ENCODE results near the gene MAP4K1. TPM values are rescaled to one million over a fixed set of nuclear protein-coding genes. Genes with fewer than 3 reads are reported as not detected.

Gene MAP4K1
- polyA plus RNA-seq, 3 donors from 2014 or later: 52.1 to 98.1 (median 67.0) TPM

DNA sequence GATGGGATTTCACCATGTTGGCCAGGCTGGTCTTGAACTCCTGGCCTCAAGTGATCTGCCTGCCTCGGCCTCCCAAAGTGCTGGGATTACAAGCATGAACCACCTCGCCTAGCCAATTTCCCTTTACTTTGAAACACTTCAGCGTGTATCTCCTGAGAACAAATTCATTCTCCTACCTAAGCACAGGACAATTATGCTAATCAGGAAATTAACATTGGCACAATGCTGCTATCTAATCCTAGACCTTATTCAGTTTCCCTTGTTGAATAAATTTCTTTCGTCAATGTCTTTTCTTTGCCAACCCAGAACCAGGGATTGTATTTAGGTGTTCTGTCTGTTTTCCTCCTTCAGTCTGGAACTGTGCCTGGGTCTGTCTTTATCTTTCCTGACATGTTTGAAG is 67.8 kb downstream of the MAP4K1 start:
- no peak overlapping the region for H3K27ac Mint-ChIP-seq
- DNase-seq: no peak
- H3K4me3 Mint-ChIP-seq: no peak overlapping the region

DNA sequence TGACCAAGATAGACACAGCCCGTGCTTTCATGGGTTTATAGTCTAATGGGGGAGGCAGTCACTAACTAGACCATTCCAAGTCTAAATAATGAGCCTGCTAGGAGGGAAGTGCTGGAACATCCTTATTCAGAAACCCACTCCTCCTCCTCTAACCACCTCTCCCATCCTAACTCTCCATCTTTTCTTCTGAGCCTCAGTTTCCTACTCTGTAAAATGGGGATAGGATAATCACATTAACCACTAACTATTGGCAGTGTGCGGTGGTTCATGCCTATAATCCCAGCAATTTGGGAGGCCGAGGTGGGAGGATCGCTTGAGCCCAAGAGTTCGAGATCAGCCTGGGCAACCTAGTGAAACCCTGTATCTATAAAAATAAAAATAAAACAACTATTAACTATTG is 68.7 kb downstream of the MAP4K1 start:
- Mint-ChIP-seq H3K9me3 (no peaks in the 10 kb centered on the region), H3K36me3 (no peaks in the 10 kb centered on the region), H3K27ac (no peak overlapping the region), H3K27me3 (ENCODE audit: low read depth in 3 of 3) (peaks cover 4 to 6% (median 4%) of the 10 kb centered on the region in 3 donors), H3K4me3 (no peak overlapping the region), H3K4me1 (peaks cover 14 to 15% of the 10 kb centered on the region in 2 donors)
- no peak for DNase-seq

More for the DNA sequence above, 67.8 kb downstream of the MAP4K1 start:
- Mint-ChIP-seq H3K9me3 (no peaks in the 10 kb centered on the region), H3K27me3 (ENCODE audit: low read depth in 3 of 3) (peaks cover 2 to 7% (median 4%) of the 10 kb centered on the region in 3 donors), H3K36me3 (no peaks in the 10 kb centered on the region), H3K4me1 (peaks cover 5 to 6% of the 10 kb centered on the region in 2 donors)

DNA sequence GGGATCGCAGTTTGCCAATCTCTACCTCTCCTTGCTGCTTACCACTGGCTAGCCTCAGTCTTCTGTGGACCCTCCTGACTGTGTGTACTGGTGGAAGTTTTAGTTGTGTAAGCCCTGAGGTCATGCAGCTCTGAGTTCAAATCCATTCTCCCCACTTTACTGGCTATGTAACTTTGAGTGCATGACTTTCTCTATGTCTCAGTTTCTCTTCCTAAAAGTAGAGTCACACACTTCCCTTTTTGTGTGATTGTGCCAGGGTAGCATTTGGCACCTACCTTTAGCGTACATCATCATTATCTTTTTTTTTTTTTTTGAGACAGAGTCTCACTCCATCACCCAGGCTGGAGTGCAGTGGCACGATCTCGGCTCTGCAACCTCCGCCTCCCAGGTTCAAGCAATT is 70.3 kb downstream of the MAP4K1 start:
- Mint-ChIP-seq H3K4me1 (peaks cover 13 to 18% of the 10 kb centered on the region in 2 donors), H3K36me3 (no peaks in the 10 kb centered on the region), H3K9me3 (no peaks in the 10 kb centered on the region), H3K4me3 (no peak overlapping the region), H3K27ac (no peak overlapping the region), H3K27me3 (ENCODE audit: low read depth in 3 of 3) (peaks cover 0 to 4% (median 4%) of the 10 kb centered on the region in 3 donors)
- no peak for DNase-seq

DNA sequence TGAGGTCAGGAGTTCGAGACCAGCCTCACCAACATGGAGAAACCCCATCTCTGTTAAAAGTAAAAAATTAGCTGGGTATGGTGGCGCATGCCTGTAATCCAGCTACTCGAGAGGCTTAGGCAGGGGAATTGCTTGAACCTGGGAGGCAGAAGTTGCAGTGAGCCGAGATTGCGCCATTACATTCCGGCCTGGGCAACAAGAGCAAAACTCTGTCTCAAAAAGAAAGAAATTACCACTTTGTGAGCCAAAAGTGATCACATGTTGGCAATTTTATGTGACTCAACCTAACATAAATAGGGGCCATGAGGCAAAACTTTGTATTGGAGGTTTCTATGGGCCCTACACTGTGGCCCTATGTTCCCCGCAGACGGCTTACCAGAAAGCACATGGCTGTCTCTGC is 72.2 kb downstream of the MAP4K1 start:
- H3K27ac Mint-ChIP-seq: no peak overlapping the region
- no peaks in the 10 kb centered on the region for H3K9me3 Mint-ChIP-seq
- no peak for DNase-seq
- H3K36me3 Mint-ChIP-seq: no peaks in the 10 kb centered on the region
- peaks cover 0 to 4% (median 4%) of the 10 kb centered on the region in 3 donors for H3K27me3 Mint-ChIP-seq (ENCODE audit: low read depth in 3 of 3)
- H3K4me1 Mint-ChIP-seq: peaks cover 10 to 13% of the 10 kb centered on the region in 2 donors
- H3K4me3 Mint-ChIP-seq: no peak overlapping the region

DNA sequence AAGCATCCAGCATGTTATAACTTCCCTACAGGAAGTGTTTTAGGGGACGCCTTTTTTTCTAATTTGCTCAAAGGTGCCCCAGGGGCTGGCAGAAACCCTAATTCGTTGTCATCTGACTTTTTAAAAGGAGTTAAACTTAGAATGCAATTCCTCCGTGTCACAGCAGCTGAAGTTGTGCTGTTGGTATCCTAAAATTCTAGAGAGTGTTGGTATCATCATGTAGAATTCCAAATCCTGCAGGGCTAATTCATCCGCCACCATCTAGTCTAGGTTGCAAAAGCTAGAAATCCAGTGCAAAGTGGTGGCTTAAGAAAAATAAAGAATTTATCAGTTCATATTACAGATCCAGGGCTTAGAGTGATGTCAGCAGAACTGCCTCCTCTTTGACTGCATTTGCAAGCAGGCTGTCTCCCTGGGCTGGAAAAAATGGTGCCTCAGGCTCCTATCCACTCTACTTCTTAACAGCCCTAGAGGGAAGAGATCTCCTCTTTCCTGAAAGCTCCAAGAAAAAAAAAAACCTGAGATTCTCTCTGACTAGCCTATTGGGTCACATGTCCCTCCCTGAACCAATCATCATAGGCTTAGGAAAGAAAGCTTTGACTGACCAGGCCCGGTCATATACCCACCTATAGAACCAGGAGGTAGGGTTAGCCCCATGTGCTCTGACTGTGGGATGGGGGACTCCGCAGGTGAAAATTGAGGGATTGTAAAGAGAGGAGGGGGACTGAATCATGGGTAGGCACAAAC is 73.0 kb downstream of the MAP4K1 start:
- peak overlapping the region in 2 of 5 donors; percentile 42 to 44 for H3K4me3 Mint-ChIP-seq
- peaks cover 0 to 4% (median 0%) of the 10 kb centered on the region in 3 donors for H3K27me3 Mint-ChIP-seq (ENCODE audit: low read depth in 3 of 3)
- peak overlapping the region in 2 of 6 donors; percentile 0 to 7 for H3K27ac Mint-ChIP-seq
- no peaks in the 10 kb centered on the region for H3K36me3 Mint-ChIP-seq
- no peaks in the 10 kb centered on the region for H3K9me3 Mint-ChIP-seq
- DNase-seq: peak; percentile 33 to 62 (median 50)
- peaks cover 10 to 13% of the 10 kb centered on the region in 2 donors for H3K4me1 Mint-ChIP-seq

DNA sequence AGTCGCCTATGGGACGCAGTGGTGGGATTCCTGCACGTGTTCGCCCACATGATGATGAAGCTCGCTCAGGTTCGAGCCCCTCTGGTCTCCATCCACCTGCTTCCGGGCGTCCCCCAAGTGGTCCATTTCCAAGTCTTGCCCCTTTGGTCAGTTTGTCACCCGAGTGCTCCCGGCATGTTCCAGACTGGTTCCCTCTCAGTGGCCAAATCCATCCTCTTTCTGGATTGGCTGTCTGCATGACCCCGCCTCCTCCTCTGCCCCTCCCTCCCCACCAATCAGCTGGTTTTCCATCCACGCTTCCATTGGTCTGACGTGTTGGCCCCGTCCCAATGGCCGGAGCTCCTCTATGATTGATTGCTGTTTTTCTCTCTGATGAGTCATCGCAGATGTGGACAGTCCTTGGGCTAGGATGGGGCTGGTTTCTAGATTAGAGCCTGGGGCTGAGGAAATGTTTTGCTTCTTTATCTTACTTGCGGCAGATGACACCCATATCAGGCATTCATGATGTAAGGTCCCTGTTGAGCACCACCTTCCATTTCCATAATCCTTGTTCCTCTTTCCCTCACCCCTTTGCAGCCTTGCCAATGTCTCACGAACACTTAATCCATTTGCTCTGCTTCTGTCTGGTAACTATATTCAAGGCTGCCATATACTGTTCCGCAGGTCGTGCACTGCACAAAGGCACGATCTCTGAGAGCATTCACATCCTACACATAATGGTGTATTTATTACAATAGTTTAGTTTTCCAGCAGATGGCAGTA is 73.8 kb downstream of the MAP4K1 start:
- no peaks in the 10 kb centered on the region for H3K9me3 Mint-ChIP-seq
- peak overlapping the region; percentile 16 to 55 (median 44) for H3K4me3 Mint-ChIP-seq
- H3K27ac Mint-ChIP-seq: peak overlapping the region in 3 of 6 donors; percentile 0 to 68 (median 65)
- peaks cover 13 to 16% of the 10 kb centered on the region in 2 donors for H3K4me1 Mint-ChIP-seq
- H3K27me3 Mint-ChIP-seq (ENCODE audit: low read depth in 3 of 3): peaks cover 0 to 4% (median 0%) of the 10 kb centered on the region in 3 donors
- DNase-seq: peak in 2 of 3 donors; percentile 13 to 22
- H3K36me3 Mint-ChIP-seq: no peaks in the 10 kb centered on the region

DNA sequence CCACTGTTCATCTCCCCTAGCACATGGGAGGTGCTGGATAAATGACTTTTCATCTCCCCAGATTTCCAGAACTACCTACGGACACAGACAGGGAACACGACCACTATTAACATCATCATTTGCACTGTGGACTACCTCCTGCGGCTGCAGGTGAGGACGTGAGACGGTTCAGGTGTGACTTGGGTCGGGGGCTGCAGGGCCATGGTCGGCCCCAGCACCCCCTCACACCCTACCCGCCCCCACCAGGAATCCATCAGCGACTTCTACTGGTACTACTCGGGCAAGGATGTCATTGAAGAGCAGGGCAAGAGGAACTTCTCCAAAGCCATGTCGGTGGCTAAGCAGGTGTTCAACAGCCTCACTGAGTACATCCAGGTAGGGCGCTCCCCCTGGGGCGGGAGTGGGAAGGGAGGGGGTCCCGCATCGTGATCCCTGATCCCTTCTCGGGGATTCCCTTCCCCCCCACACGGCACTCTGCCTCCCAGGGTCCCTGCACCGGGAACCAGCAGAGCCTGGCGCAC is 74.4 kb downstream of the MAP4K1 start:
- H3K9me3 Mint-ChIP-seq: no peaks in the 10 kb centered on the region
- H3K4me3 Mint-ChIP-seq: no peak overlapping the region
- H3K4me1 Mint-ChIP-seq: peaks cover 19 to 22% of the 10 kb centered on the region in 2 donors
- DNase-seq: no peak
- peaks cover 0 to 4% (median 0%) of the 10 kb centered on the region in 3 donors for H3K27me3 Mint-ChIP-seq (ENCODE audit: low read depth in 3 of 3)
- H3K27ac Mint-ChIP-seq: no peak overlapping the region
- H3K36me3 Mint-ChIP-seq: no peaks in the 10 kb centered on the region

DNA sequence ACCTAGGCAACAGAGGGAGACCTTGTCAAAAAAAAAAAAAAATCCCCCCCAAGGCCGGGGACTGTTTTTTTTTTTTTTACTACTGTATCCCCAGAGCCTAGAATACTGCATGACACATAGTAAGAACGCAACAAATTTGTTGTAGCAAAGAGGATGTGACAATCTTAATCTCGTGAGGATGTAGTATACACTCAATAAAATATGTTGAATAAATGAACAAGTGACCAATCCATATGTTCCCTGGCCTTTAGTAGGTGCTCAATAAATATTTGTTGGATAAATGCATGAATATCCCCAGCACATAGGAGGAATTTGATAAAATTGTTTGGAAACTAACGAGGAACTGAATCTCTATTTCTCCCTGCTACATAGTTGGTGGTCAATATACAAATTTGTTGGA is 75.7 kb downstream of the MAP4K1 start:
- Mint-ChIP-seq H3K27me3 (ENCODE audit: low read depth in 3 of 3) (peaks cover 0 to 4% (median 0%) of the 10 kb centered on the region in 3 donors), H3K9me3 (peaks cover 0 to 2% (median 0%) of the 10 kb centered on the region in 6 donors), H3K36me3 (no peaks in the 10 kb centered on the region), H3K4me3 (no peak overlapping the region), H3K27ac (no peak overlapping the region), H3K4me1 (peaks cover 25 to 26% of the 10 kb centered on the region in 2 donors)
- DNase-seq: no peak

DNA sequence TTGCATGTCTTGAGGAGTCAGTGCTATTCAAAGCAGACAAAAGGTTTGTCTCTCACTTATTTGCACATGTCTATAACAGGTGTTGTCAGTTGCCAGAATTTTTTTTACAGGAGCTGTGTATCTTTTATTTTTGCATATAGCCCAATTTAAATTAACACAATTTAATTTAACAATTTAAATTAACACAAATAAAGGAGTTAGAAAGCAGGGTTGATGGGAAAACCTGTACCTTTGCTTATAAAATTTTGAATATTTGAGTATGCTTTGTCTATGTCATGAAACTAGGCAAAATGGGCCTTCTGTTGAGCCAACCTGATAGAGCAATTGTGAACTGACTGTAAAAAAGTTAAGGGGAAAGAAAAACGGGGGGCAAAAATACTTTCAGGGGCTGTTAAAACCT is 78.0 kb downstream of the MAP4K1 start:
- DNase-seq: no peak
- Mint-ChIP-seq H3K27ac (peak overlapping the region in 2 of 6 donors; percentile 45 to 48), H3K27me3 (ENCODE audit: low read depth in 3 of 3) (peaks cover 0 to 5% (median 4%) of the 10 kb centered on the region in 3 donors), H3K4me3 (no peak overlapping the region), H3K36me3 (peaks cover 4% of the 10 kb centered on the region in 3 donors), H3K9me3 (peaks cover 6 to 17% (median 12%) of the 10 kb centered on the region in 6 donors), H3K4me1 (peaks cover 24 to 25% of the 10 kb centered on the region in 2 donors)

DNA sequence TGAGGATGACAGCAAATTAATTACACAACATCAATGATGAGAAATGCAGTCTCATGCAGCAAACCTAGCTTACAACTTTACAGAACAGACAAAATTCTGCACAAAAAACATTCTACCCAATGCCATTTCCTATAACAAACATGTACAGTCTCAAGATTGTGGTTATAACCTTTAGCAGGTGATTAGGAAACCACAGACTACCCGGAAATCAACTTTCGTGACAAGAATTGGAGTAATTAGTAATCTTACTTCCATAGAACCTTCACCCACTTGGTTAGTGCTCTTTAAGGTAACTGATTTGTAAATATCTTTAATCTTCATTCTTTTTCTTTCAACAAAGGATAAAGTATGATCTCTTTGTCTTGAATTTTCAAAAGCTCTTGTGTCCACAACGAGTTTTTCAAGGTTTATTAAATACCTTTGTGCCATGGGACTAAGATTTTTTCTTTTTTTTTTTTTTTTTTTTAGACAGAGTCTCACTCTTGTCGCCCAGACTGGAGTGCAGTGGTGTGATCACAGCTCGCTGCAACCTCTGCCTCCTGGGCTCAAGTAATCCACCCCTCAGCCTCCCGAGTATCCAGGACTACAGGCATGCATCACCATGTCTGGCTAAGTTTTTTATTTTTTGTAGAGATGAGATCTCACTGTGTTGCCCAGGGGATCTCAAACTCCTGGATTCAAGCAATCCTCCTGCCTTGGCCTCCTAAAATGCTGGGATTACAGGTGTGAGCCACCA is 78.8 kb downstream of the MAP4K1 start:
- peaks cover 4% of the 10 kb centered on the region in 3 donors for H3K36me3 Mint-ChIP-seq
- H3K27me3 Mint-ChIP-seq (ENCODE audit: low read depth in 3 of 3): peaks cover 0 to 6% (median 5%) of the 10 kb centered on the region in 3 donors
- peaks cover 16 to 17% of the 10 kb centered on the region in 2 donors for H3K4me1 Mint-ChIP-seq
- H3K4me3 Mint-ChIP-seq: peak overlapping the region; percentile 30 to 64 (median 42)
- peaks cover 7 to 23% (median 17%) of the 10 kb centered on the region in 6 donors for H3K9me3 Mint-ChIP-seq
- peak overlapping the region in 5 of 6 donors; percentile 69 to 83 (median 71) for H3K27ac Mint-ChIP-seq
- DNase-seq: peak; percentile 15 to 39 (median 30)

DNA sequence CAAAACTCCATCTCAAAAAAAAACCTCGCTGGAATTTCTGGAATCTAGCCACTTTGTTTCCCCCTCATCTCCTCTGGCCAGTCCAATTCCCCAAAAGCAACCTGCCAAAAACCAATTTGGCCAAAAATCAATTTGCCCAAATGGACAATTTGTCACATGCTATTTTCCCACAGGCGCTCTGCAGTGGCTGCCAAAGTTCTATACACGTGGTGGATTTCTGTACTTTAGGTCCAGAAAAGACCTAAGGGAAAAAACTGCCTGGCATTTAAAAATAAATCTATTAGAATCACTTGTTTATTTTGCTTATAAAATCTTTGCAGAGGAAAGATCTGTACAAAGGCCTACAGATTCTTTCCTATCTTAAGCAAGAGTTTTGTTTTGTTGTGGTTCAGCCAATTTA is 79.4 kb downstream of the MAP4K1 start:
- Mint-ChIP-seq H3K9me3 (peaks cover 9 to 23% (median 17%) of the 10 kb centered on the region in 6 donors), H3K4me1 (peaks cover 13 to 17% of the 10 kb centered on the region in 2 donors), H3K27me3 (ENCODE audit: low read depth in 3 of 3) (peaks cover 0 to 9% (median 8%) of the 10 kb centered on the region in 3 donors), H3K27ac (peak overlapping the region in 5 of 6 donors; percentile 69 to 83 (median 71)), H3K4me3 (peak overlapping the region; percentile 30 to 64 (median 42)), H3K36me3 (peaks cover 4% of the 10 kb centered on the region in 3 donors)
- no peak for DNase-seq
